EL (cell line): ENCODE data around the gene RRP7A.
"Not testable (repeated sequence)": the region's sequence is repeated elsewhere in the genome, so short reads cannot be mapped to it uniquely, and the experiment has no call there.

Source experiments
- DNase-seq: peaks from one replicate; pipeline ENCODE4 v3.0.0-alpha.2; 2016

The RRP7A gene

DNA sequence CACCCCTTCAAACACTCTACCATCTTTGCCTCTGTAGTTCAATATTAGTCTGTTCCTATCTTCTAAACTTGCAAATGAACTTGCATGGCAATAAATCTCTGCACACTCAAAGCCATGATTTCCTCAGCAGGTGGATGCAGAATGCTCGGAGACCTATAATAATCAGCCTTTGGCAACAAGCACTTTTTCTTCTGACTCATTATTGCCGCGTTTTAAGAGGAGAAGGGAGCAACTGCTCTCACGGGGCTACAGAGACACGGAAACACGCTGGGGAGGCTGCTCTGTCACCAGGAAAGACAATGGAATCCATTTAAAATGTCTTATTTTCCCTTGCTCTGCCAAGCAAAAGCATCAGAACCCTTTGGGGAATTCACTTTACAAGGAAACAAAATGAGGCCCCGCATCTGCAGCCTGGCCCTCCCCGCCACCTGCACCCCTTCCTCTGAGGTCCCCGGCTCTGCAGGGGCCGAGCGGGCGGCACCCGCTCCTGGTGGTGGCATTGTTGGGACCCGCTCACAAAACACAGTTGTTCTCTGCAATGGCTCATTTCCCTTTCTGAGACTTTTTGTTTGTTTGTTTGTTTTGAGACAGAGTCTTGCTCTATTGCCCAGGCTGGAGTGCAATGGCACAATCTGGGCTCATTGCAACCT is 15.6 kb upstream of the RRP7A start:
- DNase-seq, result not testable (repeated sequence)

DNA sequence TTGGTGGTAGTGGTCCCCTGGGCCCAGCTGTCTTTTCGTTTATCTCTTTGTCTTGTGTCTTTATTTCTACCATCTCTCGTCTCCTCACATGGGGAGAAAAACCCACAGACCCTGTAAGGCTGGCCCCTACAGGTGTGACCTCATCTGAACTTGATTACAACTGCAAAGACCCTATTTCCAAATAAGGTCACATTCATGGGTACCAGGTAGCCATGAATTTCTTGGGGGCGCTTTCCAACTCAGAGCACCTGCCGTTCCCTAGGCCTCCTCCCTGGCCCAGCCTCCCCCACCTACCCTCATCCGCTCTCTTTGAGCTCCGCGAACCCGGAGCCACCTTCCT is 14.0 kb upstream of the RRP7A start:
- DNase-seq, result no peak

DNA sequence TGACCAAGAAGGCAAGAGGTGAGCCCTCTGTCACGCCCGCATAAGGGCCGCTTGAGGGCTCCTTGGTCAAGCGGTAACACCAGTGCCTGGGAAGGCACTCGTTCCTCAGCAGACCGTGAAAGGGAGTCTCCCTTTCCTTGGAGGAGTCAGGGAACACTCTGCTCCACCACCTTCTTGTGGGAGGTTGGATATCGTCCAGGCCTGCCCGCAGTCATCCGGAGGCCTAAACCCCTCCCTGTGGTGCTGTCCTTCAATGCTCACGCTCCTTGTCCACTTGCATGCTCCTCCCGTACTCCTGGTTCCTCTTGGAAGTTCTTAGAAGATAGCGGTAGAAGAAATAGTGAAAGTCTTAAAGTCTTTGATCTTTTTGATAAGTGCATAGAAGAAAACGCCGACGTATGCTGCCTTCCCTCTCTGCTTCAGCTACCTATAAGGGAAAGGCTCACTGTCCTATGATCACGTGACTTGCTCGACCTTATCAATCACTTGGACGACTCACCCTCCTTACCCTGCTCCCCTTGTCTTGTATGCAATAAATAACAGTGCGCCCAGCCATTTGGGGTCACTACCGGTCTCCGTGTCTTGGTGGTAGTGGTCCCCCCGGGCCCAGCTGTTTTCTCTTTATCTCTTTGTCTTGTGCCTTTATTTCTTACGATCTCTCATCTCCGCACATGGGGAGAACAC is 11.9 kb upstream of the RRP7A start:
- not testable (repeated sequence) for DNase-seq

DNA sequence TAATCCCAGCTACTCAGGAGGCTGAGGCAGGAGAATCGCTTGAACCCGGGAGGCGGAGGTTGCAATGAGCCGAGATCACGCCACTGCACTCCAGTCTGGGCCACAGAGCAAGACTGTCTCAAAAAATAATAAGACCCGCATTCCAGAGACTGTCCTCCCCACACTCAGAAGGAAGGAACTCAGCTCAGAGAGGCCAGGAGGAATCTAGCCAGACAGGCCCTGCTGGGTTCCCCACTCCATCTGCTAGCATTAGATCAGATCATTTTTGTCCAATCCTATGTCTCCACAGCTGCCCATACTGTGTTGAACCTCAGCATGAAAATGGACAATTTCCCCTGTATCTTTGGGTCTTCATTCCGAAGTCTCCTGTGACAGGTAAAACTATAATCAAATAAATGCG is 9.8 kb upstream of the RRP7A start:
- DNase-seq, result not testable (repeated sequence)

DNA sequence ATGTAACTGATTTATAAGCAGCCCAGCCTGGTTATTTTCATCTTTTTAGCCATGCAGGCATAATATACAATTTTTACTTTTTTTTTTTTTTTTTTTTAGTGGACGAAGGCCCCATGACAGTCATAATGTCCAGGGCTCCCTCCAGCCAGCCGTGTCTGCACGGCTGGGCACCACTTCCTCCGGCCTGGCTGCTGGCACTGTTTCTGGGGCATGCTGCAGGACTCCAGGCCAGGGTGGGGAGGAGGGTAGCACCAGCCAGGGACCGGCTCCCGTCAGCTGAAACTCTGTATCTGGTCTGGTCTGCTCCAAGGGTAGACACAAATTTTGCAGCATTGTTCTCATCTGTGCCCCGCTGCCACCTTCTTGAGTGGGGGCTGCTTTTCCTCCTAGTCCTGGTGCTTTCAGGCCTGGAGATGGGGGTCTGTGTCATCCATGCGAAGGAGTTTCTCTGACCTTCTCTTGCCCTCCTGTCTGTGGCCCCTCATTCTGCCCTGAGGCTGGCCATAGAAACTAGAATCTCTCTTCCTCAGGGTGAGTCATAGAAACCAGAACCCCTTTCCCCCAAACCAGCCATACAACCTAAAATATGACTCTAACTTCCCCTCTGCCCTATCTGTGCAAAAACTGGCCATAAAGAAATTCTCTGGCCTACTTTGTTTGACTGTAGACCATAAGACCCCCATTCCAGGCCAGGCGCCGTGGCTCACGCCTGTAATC is 9.2 kb upstream of the RRP7A start:
- no peak for DNase-seq

DNA sequence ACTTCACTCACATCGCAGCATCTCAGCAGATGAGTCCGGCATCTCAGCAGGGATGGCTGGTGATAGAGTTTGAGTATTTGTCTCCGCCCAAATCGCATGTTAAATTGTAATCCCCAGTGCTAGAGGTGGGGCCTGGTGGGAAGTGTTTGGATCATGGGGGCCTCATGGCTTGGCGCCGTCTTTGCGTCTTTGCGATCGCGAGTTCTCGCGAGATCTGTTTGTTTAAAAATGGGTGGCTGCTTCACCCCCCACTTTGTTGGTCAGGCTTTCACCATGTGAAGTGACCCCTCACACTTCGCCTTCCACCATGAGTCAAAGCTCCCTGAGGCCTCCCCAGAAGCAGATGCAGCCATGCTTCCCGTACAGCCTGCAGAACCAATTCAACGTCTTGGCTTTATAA is 3.0 kb upstream of the RRP7A start:
- DNase-seq, result no peak

DNA sequence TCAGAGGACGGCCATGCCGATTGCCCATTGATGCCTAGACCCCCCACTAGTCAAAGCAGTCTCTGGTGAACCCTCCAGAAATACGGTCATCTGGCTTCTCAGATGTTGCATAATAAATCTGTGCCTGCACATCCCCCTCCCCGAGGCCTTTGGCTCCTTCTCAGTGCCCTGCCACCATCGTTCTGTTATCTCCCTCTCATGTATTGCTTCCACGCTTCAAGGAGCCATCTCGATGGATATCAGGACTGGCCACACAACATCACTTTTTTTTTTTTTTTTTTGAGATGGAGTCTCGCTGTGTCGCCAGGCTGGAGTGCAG is 1.6 kb upstream of the RRP7A start:
- no peak for DNase-seq

DNA sequence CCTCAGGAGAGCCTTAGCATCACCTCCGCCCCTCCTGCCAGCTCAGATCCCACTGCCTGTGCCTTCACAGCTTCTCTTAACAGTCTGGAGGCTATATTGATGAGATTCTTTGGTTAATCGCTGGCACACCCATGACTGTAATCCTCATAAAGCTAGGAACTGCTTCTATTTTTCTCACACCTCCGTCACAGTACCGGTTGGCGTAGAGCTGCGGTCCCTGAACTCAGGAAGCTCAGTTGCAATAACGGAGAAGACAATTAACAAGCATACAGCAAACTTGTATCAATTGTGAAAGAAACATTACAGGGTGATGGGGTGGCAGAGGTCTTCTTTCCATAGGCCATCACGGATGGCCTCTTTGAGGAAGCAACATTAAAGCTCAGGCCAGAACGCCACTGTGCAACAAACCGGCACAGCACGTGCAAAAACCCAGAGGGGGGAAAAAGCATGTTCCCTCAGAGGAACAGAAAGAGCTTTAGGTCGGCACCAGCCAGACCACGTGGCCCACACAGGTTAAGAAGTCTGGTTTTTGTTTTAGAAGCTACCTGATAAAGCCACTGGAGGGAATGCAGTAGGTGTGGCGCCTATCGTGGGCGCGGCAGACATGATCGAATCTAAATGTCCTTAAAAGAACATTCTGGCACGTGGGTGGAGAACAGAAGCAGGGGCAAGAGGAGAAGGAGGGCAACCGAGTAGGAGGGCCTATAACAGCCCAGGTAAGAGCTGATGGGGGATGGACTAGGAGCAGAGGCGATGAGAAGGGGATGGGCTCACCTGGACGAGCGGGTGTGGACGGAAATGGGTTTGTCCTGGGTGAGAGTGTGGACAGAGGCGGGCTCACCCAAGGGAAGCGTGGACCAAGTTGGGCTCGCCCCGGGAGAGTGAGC is 715 bp downstream of the RRP7A start:
- not testable (repeated sequence) for DNase-seq

DNA sequence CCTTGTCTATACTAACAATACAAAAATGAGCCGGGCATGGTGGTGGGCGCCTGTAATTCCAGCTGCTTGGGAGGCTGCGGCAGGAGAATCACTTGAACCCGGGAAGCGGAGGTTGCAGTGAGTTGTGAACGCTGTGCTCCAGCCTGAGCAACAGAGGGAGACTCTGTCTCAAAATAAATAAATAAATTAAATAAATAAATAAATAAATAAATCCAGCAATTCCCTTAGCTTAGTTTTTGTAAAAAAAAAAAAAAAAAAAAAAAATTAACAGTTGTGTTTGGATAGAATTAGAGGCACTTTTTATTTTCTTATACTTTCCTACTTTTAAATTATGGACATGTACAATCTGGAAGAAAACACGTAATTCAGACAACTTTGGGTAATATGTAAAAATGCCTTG is 2.5 kb downstream of the RRP7A start:
- not testable (repeated sequence) for DNase-seq

DNA sequence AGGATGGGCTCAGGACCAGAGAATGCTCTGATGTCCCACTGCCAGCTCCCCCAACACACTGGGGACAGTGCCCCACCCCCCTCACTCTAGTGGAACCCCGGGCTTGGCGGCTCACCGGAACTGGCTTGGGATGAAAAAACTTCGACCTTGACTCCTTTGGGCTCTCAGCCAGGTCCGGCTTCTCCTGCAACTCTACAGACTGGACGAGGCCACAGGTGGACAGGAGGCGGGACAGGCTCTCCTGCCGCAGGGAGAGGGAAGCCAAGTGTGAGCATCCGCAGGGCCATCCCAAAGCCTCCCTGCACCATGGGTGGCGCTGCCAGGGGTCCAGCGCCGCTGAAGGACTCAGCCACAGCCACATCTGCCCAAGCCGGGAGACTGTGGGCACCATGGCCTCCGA is 3.7 kb downstream of the RRP7A start:
- no peak for DNase-seq

DNA sequence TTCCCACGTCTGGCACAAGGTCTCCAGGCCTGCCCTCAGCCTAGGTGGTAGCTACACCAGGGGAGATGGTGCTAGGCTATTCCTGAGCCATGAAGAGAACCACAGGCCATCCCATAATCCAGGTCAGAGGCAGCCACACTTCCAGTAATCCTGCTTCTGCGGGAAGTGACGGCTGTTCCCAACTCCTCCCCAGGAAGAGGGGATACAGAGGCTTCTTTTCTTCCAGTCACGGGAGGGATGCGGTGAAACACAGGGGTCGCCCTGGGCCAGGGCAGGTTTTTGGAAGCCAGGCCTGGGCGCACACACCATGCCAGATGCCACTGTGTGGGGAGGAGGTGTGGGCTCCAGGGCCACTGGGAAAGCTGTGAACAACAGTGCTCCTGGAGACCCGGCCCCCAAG is 4.3 kb downstream of the RRP7A start:
- DNase-seq, result not testable (repeated sequence)

DNA sequence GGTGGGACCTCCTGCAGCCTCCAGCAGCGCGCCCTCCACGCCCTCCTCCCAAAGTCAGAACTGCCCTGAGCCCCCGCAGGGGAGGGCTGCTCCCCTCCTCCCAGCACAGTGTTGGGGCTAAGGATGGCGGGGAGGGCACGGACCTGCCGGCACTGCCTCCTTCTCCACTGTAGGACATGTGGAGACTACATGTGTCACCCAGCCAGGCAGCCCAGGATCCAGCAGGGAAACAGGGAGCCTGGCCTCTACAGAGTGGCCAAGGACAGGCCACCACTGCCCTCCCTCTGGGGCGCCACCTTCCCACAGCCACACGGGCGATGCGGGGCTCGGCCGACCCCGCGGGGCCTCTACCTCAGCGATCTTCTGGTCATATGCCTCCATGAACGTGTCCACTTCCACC is 5.3 kb downstream of the RRP7A start:
- not testable (repeated sequence) for DNase-seq

DNA sequence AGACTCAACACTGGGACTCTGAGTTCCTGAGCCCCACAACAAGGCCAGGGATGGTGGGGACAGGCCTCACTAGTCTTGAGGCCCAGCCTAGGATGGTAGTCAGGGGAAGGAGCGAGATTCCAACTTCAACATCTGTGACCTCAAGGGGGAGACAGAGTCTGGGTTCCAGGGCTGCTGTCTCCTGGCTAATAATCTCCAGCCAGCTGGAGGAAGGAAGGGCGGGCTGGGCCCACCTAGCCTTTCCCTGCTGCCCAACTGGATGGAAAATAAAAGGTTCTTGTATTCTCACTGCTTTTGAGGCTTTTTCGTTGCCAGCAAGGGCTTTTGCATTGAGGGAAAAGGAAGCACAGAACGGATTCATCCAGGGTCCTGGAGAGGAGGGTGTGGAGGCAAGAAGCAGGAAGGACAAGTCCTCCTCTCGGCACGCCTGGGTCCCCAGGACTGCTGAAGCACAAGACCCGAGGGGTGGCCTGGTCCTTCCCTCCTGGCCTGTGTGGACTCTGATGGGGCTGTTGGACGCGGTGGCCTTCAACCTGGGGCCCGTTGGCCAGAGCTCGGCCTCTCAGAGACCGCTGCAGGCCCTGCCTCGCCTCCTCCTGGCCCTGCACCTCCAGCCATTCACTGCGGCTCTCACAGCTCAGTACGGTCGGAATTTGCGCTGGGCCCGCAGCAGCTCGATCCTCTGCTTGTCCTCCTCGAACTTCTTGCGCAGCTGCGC is 7.2 kb downstream of the RRP7A start:
- not testable (repeated sequence) for DNase-seq

DNA sequence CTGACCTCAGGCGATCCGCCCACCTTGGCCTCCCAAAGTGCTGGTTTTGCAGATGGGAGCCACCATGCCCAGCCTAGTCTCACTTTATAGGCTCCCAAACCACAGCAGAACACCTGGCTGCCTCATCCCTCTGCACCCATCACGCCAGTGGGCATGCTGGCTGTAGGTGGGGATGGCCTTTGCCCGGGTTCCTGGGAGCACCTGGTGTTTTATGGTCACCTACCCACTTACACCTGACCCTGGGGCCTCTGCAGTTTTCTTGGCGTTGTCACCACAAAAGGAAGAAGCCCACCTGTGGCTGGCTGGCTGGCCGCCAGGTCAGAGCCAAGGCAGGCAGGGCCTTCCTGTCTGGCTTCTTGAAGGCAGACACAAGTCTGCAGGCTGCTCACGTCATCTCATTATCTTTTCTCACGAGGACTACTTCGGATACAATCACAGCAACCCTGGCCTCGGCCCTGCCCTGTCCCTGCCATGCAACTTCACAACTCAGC is 8.2 kb downstream of the RRP7A start:
- no peak for DNase-seq

DNA sequence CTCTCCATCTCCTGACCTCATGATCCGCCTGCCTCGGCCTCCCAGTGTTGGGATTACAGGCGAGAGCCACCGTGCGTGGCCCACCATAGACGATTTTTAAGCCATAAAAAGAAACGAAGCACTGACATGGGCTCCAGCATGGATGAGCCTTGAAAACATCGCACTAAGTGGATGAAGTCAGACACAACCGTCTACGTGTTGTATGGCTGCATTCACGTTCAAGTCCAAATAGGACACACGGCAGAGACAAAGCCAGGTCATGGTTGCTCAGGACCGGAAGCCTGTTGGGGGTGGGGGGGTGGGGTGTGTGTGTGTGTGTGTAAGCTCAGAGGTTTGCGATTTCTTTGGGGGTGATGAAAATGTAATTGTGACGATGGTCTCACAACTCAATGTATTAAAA is 10.0 kb downstream of the RRP7A start:
- no peak for DNase-seq

DNA sequence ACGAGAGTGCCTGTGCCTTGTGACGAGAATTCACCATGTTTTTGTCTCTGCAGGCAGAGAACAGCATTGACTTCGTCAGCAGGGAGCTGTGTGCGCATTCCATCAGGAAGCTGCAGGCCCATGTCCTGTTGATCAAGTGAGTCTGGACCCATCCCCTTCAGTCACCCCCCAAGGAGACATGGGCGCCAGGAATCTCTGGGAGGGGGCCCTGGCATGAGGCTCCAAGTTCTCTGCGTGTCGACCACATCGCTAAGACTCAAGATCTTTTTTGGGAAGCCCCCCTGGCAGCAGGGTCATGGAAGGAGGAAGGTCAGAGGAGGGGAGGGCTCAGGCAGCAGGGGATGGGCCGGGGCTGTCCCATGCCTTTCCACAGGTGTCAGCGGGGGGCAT is 10.6 kb downstream of the RRP7A start:
- not testable (repeated sequence) for DNase-seq

DNA sequence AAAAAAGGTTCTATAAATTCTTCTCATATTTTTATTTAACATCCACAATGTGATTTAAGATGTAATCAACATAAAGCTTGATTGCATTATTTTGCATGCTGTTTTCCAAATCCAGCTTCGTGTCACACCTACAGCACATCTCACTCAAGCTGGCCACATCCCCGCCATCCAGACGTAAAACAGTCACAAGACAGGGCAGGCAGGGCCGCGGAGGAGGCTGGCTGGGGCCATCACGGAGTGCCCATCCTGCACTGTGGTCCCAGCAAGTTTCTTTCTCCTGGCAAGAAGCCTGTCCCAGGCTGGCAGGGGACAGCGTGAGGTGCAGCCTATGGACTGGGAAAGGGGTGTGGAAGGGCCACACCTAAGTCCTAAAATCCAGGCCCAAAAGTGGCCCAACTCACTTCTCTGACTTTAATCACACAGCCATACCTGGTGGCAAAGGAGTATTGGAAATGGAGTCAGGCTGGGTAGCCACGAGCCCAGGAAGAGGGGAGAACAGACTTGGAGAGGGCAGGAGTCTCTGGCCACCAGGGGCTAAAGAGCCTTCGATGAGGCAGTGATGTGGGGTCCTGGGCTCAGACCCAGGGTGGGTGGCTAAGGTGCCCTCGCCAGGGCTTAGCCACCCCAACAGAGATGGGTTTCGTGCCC is 11.1 kb downstream of the RRP7A start:
- DNase-seq, result not testable (repeated sequence)

DNA sequence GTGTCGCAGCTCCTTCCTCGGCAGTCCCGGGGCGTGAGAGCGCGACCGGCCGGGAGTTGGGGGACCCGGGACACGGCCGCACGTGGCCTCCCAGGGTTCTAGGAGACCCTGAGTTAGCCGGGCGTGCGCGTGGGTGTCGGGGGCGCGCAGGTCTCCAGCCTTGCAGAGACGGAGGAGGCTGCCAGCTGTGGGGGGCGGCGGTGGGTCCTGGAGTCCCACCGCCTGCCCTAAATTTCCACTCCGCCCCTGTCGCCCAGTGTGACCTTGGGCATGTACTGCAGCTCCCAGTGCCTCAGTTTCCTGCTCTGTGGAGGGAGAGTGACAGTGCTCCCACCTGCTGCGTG is 18.8 kb downstream of the RRP7A start:
- no peak for DNase-seq

DNA sequence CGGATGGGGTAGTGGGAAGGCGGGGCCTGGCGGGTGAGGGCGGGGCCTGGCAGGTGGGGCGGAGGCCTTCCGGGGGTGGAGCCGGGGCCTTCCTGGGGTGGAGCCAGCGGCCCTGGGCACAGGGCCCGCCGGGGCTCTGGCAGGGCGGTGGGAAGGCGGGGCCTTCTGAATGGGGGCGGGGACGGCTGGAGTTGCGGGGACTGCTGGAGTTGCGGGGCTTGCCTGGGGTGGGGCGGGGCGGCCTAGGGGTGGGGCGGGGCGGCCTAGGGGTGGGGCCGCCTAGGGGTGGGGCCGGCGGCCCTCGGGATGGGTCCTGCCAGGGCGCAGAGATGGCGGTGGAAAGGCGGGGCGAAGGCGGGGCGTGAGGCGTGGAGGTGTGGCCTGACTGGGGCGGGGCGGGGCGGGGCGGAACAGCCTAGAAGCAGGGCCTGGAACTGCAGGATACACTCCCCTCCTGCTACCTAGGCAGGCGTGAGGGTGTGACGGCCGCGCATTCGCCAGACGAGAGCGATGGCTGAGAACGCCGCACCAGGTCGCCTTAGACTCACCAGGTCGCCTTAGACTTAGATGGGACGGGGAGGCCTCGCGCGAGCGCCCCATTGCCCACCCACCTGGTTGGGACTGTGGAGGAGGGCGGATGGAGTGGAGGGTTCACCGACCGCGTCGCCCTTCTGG is 19.3 kb downstream of the RRP7A start:
- DNase-seq, result peak; percentile 56

DNA sequence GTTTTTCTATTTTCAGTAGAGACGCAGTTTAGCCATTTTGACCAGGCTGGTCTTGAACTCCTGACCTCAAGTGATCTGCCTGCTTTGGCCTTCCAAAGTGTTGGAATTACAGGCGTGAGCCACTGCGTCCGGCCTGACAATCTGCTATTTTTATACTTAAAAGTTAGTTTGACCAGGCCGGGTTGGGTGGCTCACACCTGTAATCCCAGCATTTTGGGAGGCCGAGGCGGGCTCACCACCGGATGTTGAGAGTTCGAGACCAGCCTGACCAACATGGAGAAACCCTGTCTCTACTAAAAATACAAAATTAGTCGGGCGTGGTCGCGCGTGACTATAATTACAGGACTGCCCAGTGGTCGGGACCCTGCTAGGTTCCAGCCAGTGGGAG is 19.8 kb downstream of the RRP7A start:
- not testable (repeated sequence) for DNase-seq

DNA sequence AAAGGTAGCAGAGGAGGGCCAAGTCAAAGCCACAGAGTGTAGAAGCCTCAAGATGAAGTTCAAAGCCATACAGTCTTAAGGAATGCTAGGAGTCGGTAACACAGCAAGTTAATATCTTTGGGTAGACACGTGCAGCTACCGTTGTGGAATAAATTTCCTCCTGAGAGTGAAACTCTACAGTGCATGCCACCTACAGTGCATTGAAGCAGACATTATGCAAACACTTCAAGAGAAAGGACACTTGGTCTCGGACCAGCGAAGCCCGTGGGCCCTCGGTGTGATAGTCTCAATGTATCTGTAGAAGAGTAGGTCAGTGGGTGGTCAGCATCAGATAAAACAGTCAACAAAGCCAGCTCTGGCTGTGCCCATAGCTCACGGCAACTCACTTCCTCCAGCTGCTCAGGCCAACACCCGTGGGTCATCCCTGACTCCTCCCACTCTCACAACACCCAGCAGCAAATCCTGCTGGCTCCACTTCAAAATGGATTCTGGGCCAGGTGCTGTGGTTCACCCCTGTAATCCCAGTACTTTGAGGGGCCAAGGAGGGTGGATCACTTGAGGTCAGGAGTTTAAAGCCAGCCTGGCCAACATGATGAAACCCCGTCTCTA is 24.0 kb downstream of the RRP7A start:
- not testable (repeated sequence) for DNase-seq
